ENCODE results near the gene NWD2.

The NWD2 gene

DNA sequence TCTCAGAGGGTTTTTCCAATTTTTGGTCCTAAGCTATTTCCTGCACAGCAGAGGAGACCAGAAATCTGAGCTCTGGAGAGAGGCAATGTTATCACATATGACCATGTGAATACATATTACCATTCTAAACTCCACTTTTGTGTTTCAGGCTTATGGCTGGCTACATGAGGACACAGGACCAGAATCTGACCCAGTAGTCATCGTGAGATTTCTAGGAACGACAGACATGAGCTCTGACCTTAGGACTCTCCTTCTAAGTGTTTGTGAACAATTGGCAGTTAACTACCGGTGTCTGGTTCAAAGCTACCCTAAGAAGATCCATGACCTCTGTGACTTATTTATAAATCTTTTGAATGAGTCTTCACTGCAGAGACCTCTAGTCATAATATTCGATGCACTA, 198.6 kb downstream of the NWD2 start:
- DNase-seq = no peak

DNA sequence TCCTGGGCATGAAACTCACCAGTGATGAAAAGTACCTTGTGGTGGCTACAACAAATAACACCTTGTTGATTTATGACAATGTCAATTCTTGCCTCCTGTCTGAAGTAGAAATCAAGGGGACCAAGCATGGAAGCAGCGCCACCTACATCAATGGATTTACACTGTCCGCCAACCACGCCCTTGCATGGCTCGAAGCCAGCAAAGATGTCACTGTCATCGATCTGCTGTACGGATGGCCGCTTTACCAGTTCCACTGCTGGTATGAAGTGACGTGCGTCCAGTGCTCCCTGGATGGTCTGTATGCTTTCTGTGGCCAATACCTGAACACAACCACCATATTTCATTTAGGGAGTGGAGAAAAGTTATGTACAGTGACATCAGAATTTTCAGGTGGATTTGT, 200.5 kb downstream of the NWD2 start:
- DNase-seq = no peak

DNA sequence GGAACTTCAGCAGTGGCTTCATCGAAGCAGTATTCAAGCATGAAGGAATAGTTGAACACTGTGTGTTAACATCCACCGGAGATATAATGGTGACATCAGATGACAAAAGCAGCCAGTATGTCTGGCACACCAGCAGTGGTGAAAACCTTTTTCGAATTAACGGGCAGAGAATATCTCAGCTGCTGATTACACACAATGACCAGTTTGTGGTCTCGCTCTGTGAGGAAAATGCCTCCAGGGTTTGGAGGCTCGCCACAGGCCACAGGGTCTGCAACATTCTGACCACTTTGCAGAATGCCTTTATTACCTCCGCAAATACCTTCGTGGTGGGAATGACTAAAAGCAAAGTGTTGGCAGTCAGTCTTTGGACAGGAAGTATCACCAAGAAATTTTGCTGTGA, 201.5 kb downstream of the NWD2 start:
- DNase-seq = no peak

DNA sequence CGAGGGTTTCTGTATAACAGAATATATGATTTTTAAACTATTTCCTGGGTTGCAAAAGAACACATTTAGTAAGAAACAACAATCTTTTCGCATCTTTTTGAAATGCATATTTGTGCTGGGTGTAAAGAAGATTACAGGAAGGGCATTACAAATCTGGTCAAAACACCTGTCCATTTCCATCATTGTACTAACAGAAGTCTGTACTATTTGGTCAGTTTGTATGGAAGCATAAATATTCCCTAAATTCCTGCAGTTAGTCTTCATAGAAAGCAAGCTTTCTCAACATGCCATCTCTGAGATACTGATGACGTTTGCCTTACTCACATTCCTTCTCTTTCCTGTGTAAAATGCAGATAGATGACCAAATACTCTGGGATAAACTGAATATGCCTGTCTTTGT, 203.3 kb downstream of the NWD2 start:
- DNase-seq = no peak

GRCh38 chr4:37450309-37450708, 205.8 kb downstream of the NWD2 start:
- DNase-seq = no peak

DNA sequence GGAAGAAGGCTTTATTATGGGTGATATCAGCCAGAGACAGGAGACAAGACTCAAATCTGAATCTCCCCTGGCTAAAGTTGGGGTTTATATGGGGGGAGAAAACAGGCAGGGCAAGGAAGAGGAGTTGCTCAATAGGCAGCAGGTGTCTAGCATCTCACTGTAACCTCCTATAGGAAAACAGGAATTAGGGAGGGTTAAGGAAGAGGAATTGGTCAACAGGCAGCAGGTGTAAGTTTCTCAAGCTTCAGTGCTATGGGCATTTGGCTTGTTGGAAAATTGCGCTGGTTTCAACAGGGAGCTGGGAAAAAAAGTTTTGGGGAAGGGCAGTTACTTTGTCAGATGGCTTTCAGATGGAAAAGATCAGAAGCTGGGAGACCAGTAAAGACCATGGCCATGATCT, 206.4 kb downstream of the NWD2 start:
- DNase-seq = no peak

DNA sequence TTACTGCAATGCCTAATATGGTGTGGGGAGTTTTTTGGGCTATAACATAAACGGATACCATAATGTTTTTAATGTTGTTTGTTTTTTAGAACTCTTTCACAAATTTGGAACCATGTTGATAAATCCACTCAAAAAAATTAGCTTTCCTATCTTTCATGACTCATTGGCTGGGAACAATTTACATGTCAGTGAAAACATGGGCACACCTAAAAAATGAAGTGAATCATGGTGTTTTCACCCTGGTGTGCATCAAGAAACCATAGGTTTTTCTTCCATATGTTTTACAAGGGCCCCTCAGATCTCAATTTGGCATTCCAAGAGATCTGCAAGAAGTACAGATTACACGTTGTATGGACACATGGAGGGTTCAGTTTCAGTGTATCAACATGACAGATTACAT, 207.1 kb downstream of the NWD2 start:
- DNase-seq = no peak

DNA sequence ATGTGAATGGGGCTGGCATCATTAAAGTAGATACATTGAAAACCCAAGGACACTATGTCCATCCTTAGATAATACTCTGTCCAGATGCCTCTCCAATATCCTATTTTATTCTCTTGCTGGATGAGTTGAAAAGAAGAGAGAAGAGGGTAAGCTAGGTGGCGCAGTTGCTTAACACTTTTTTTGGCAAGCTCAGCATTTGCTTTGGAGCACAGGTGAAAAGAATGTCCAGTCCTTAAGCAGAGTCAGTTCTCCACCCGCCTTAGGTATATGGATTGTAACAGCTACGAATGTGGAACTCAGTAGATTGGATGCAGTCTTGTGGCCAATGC, 208.4 kb downstream of the NWD2 start:
- peak; percentile 4 for DNase-seq

DNA sequence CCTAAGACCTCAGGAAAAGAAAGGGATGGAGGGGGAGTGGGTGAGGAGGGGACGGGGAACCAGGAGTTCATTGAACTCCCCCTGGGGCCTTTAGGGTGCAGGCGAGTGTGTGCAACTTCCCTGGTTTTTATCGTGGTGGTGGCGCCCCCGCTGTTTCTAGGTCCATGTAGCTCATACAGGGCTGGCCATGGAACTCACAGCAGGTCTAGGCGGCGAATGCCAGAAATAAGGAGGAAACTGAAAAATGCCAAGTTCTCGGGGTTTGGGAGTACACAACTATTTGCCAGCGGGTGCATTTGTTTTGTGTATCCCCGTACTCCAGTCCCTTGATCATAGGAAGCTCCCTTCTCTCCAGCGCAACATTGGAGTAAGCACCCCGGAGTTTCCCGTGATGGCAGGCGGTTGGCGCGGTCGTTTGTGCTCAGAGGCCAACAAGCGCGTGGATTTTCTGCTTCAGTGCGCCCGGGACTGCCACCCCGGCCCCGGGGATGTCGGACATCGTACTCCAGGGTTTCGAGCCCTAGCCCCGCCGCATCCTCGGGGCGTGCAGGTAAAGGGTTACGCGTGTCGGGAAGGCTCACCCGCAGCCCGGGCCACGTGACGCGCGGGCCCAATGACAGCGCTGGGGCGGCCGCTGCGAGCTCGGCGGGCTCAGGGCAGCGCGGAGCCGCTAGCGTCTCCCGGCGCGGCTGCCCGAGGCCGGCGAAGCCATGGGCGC, 208.9 kb downstream of the NWD2 start:
- peak; percentile 12 for DNase-seq

DNA sequence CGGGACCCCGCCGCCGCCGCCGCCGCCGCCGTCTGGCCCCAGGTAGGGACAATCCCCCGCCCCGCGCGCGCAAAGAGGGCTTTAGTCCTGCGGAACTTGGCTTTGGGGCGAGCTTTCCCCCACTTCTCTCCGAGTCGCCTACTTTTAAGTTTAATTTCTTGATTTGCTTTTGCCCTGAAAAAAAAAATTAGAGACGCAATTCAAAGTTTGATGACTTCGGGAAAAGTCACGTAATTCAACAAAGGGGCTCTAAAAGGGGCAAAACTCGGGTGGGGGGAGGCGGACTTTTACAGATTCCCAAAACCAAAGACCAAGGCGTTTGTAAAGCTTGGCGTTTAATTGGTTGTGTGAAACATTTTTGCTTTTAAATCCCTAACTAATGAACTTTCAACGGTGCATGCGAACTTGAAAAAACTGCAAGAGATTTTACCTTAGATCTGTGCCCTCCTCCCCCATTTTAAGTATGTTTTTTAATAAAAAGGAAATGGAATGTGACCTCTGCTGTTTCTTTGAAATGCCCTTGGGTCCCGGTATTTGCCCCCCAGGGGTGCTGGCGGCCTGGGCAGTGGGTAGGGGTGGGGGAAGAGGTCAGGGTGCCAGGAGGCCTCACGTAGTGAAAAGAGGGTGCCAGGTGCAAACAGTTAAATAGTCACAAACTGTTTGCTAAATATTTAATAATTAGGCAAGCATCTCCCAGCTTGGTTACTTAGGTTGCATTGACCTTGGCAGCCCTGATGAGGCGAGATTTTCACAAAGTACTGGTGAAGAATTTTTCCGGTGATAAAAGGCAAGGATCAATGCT, 209.7 kb downstream of the NWD2 start:
- DNase-seq = no peak

DNA sequence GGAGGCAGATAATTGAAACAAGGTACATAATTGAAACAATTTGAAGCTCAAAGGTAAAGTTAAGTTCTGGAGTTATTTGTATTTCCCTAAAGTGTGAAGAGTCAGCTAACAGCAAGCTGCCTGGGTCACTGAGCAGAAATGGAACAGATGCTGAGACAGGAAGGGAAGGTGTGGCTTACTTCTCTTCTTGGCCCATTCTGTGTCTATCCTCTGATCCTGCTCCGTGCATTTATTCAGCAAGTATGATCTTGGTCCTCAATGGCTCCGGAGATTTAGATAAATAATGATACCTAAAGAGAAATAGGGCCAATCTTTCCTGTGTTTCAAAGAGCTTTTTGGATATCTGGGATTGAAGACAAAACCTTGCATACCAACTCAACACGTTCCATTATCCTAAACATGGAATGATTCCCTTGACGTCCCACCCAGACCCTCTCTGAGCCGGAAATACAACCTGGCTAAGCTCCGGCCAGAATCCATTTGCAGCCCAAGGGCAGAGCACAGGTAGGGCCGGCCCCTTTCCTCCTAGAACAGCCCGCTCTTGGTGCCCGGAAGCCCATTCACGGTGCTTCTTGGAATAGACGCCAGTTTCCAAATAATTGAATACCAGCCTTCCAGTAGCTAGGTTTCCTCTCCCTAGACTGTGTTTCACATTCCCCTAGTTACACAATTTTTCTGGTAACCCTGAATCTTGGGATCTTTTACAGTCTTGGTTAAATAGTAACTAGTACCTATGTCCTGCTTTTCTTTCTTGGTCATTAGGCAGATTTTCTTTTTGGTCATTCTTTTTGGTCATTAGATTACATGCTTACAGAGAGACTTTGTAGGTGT, 211.0 kb downstream of the NWD2 start:
- DNase-seq = no peak

DNA sequence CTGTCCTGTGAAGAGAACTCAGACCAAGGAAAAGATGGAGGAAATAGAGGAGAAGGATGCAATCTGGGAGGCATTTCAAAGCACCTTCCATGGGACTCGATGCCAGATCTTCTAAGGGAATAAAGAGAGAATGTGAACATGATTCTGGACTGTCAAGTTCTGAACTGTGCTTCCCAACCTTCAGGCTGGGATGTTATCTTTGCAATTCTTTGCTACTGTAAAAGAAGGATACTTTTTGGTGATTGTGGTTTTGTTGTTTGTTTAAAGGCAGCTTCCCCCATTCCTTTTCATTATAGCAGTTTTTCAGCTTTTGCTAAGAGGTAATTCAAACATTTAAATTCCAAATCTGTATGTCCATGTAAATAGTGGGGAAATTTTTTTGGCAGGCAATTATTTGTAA, 217.3 kb downstream of the NWD2 start:
- DNase-seq = no peak

GRCh38 chr4:37463033-37463856, 218.7 kb downstream of the NWD2 start:
- DNase-seq = no peak

DNA sequence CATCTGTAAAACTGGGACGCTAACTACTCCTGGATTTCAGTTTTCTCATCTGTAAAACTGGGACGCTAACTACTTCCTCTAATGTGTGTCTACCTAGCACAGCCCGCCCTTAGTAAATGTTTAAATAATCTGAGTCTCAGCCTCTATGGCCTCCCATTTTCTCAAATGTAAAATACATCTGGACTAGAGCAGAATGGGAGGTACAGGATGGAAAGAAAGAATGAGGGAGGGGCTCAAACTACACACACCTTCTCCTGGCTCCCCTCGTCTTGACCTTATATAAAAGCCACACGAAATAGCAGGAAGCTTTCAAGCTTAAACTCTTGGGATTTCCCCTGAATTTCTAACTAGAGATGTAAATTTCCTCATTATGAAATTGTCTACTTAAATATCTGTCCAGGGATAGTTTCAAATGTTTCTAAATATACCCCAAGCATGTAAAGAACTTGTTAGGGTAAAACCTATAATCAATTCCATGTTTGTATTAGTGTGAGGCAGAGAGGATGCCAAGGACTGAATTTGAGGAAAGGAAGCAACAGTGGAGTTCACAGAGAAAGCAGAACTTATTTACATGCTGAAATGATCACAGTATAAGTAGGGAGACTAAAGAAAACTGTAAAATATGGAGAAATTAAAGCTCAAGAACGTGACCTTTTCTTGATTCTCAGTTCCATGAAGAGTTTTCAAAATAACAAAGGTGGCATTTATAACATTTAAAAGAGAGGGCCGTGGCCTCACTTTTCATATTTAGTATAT, 220.0 kb downstream of the NWD2 start:
- no peak for DNase-seq

DNA sequence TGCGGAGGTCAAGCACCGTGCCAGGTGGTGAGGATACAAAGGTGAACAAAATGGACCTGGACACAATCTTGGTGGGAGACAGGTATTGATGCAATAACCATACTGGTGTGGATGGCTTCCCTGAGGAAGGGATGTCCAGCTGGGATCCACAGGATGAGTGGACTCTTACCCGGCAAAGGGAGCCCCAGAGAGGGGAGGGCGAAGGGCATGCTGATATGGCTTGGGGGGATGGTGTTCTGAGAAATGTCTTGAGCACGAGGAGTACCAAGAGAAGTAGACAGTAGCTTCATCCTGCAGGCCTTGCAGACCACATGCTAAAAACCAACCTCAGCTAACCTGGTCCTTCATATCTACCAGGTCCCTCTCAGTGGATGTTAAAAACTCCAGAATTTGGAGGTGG, 220.8 kb downstream of the NWD2 start:
- DNase-seq = no peak

GRCh38 chr4:37465845-37466244, 221.3 kb downstream of the NWD2 start:
- no peak for DNase-seq

GRCh38 chr4:37467223-37467622, 222.7 kb downstream of the NWD2 start:
- no peak for DNase-seq

DNA sequence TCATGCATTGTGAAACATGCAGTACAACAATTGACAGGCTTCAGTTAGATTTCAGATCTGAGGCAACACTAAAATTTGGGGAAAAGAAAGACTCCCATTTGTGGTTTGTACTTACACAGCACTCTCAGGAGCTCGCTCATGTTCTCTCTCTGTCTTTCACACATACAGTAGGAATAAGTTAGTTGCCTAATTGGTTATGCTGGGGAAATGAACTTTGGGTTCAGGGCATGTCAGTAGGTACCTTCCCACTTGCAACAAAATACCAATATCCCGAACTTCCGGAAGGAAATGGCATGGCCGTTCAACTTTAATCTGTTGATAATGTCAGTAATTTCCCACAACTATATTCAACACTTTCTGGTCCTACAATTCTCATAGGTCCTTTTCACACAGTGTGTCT, 223.3 kb downstream of the NWD2 start:
- DNase-seq = no peak

GRCh38 chr4:37469286-37469685, 224.7 kb downstream of the NWD2 start:
- DNase-seq = no peak

- no peak for DNase-seq
Observed at GRCh38 chr4:37470245-37470644, 225.7 kb downstream of the NWD2 start.

DNA sequence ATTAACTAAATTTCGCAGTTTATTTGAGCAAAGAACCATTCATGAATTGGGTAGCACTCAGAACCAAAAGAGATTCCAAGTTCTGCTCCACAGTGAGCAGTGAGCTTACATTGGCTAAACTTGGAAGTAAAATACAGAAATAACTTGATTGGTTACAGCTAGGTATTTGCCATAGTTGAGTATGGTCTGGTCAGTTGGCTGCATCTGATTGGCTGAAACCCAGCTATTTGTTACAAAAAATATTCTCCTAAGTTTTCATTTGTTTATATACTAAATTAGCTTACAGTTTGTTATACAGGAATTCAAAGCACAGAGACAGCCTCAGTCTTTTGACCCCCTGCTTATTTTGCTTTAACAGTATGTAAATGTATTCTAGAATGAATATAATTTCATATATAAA, 226.6 kb downstream of the NWD2 start:
- no peak for DNase-seq

- DNase-seq = no peak
Observed at GRCh38 chr4:37471971-37472370, 227.4 kb downstream of the NWD2 start.

Measured in effector CD8-positive, alpha-beta T cell (primary cell).